ENCODE data around the gene NCK2. TPM values are rescaled to one million over a fixed set of nuclear protein-coding genes. Genes with fewer than 3 reads are reported as not detected.
A peak's percentile ranks its signal among the peaks of the same experiment; 100 is the strongest.

NCK2 gene
- total RNA-seq, 1 experiment from 2014 or later: 89.0 TPM

GRCh38 chr2:105800953-105801635, 56.4 kb downstream of the NCK2 start:
- H3K4me3 Mint-ChIP-seq (ENCODE audit: unreplicated experiment): no peak overlapping the region
- peaks cover 37% of the 10 kb centered on the region for H3K4me1 Mint-ChIP-seq (ENCODE audit: low read depth, unreplicated experiment)
- Histone ChIP-seq H3K4me1 (peaks cover 42% of the 10 kb centered on the region), H3K9me3 (no peaks in the 10 kb centered on the region), H3K4me3 (ENCODE audit: low read depth, low read length) (no peak overlapping the region), H3K36me3 (ENCODE audit: control insufficient read depth, insufficient read depth, low read length) (no peaks in the 10 kb centered on the region), H3K27me3 (replicated peaks; ENCODE audit: control insufficient read depth, insufficient read depth, low read length) (no peaks in the 10 kb centered on the region)
- ChIA-PET CTCF (no interaction called here), POLR2A (no interaction called here)
- H3K27me3 Mint-ChIP-seq (ENCODE audit: insufficient read depth, unreplicated experiment): no peaks in the 10 kb centered on the region
- TF ChIP-seq, protein P1, sequence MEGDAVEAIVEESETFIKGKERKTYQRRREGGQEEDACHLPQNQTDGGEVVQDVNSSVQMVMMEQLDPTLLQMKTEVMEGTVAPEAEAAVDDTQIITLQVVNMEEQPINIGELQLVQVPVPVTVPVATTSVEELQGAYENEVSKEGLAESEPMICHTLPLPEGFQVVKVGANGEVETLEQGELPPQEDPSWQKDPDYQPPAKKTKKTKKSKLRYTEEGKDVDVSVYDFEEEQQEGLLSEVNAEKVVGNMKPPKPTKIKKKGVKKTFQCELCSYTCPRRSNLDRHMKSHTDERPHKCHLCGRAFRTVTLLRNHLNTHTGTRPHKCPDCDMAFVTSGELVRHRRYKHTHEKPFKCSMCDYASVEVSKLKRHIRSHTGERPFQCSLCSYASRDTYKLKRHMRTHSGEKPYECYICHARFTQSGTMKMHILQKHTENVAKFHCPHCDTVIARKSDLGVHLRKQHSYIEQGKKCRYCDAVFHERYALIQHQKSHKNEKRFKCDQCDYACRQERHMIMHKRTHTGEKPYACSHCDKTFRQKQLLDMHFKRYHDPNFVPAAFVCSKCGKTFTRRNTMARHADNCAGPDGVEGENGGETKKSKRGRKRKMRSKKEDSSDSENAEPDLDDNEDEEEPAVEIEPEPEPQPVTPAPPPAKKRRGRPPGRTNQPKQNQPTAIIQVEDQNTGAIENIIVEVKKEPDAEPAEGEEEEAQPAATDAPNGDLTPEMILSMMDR (IDR thresholded peaks at IDR 0.05; ENCODE audit: insufficient read depth in 1 of 2, low read depth in 1 of 2, low read length in 1 of 2, severe bottlenecking in 1 of 2, unreplicated experiment in 1 of 2): no peak
- peak overlapping the region; percentile 53 for H3K27ac Mint-ChIP-seq (ENCODE audit: unreplicated experiment)
- intact Hi-C loops (cut with micrococcal nuclease; ENCODE audit: unreplicated experiment): loop anchor here (2.0 kb wide), 1 partner anchor 56 kb away; the partner anchor contains the start of gene NCK2
- H3K9me3 Mint-ChIP-seq (ENCODE audit: unreplicated experiment): no peaks in the 10 kb centered on the region
- peaks cover 51% of the 10 kb centered on the region for H3K36me3 Mint-ChIP-seq (ENCODE audit: insufficient read depth, unreplicated experiment)
- no peak for DNase-seq
- no TSS peak for BruUV-seq (replicated peaks)

DNA sequence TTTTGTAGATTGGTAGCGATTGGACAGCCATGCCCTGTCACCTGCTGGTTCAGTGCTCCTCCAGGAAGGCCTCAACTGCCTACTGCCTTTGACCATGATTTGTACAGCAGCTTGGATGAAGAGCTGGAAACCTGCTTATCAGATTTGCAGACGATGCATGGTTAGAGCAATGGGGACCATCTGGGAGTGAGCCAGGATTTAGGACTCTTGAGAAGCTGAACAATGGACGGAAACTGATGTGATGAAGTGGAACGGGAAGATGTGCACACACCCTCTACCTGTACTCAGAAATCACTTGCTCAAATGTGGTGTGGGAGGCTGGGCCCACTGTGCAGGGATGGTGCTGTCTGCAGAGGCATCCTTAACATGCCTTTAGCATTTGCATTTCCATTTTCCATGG, 57.2 kb downstream of the NCK2 start:
- peaks cover 55% of the 10 kb centered on the region for H3K36me3 Mint-ChIP-seq (ENCODE audit: insufficient read depth, unreplicated experiment)
- H3K27ac Mint-ChIP-seq (ENCODE audit: unreplicated experiment): no peak overlapping the region
- no peaks in the 10 kb centered on the region for H3K36me3 ChIP-seq (ENCODE audit: control insufficient read depth, insufficient read depth, low read length)
- H3K4me3 Mint-ChIP-seq (ENCODE audit: unreplicated experiment): no peak overlapping the region
- H3K9me3 Mint-ChIP-seq (ENCODE audit: unreplicated experiment): no peaks in the 10 kb centered on the region
- CTCF ChIA-PET: no interaction called here
- no peaks in the 10 kb centered on the region for H3K27me3 ChIP-seq (replicated peaks; ENCODE audit: control insufficient read depth, insufficient read depth, low read length)
- no peaks in the 10 kb centered on the region for H3K9me3 ChIP-seq
- no peaks in the 10 kb centered on the region for H3K27me3 Mint-ChIP-seq (ENCODE audit: insufficient read depth, unreplicated experiment)
- TF ChIP-seq, protein P1 (IDR thresholded peaks at IDR 0.05; ENCODE audit: insufficient read depth in 1 of 2, low read depth in 1 of 2, low read length in 1 of 2, severe bottlenecking in 1 of 2, unreplicated experiment in 1 of 2): no peak
- no TSS peak for BruUV-seq (replicated peaks)
- H3K4me1 Mint-ChIP-seq (ENCODE audit: low read depth, unreplicated experiment): peaks cover 33% of the 10 kb centered on the region
- no peak for DNase-seq
- intact Hi-C loops (cut with micrococcal nuclease; ENCODE audit: unreplicated experiment): loop anchor here (2.0 kb wide), 1 partner anchor 57 kb away; the partner anchor contains the start of gene NCK2
- peaks cover 41% of the 10 kb centered on the region for H3K4me1 ChIP-seq
- POLR2A ChIA-PET: no interaction called here
- H3K4me3 ChIP-seq (ENCODE audit: low read depth, low read length): no peak overlapping the region

- intact Hi-C loops (cut with micrococcal nuclease; ENCODE audit: unreplicated experiment): no loop called here
- Histone ChIP-seq H3K27me3 (replicated peaks; ENCODE audit: control insufficient read depth, insufficient read depth, low read length) (no peaks in the 10 kb centered on the region), H3K36me3 (ENCODE audit: control insufficient read depth, insufficient read depth, low read length) (no peaks in the 10 kb centered on the region), H3K4me1 (peaks cover 41% of the 10 kb centered on the region), H3K4me3 (ENCODE audit: low read depth, low read length) (no peak overlapping the region), H3K9me3 (no peaks in the 10 kb centered on the region)
- CTCF ChIA-PET: interaction anchor here (0.6 kb wide), 1 partner anchor 303 kb away, joined by 4 read pairs; no protein-coding TSS in a partner anchor
- no peak overlapping the region for H3K4me3 Mint-ChIP-seq (ENCODE audit: unreplicated experiment)
- H3K4me1 Mint-ChIP-seq (ENCODE audit: low read depth, unreplicated experiment): peaks cover 28% of the 10 kb centered on the region
- POLR2A ChIA-PET: no interaction called here
- no peak overlapping the region for H3K27ac Mint-ChIP-seq (ENCODE audit: unreplicated experiment)
- no peaks in the 10 kb centered on the region for H3K27me3 Mint-ChIP-seq (ENCODE audit: insufficient read depth, unreplicated experiment)
- BruUV-seq (replicated peaks): no TSS peak
- H3K36me3 Mint-ChIP-seq (ENCODE audit: insufficient read depth, unreplicated experiment): peaks cover 55% of the 10 kb centered on the region
- DNase-seq: no peak
- TF ChIP-seq, protein P1 (IDR thresholded peaks at IDR 0.05; ENCODE audit: insufficient read depth in 1 of 2, low read depth in 1 of 2, low read length in 1 of 2, severe bottlenecking in 1 of 2, unreplicated experiment in 1 of 2): no peak
- H3K9me3 Mint-ChIP-seq (ENCODE audit: unreplicated experiment): no peaks in the 10 kb centered on the region
Measured at GRCh38 chr2:105802587-105802986, 57.9 kb downstream of the NCK2 start.
